ENCODE data around the gene FAM229A.

DNA sequence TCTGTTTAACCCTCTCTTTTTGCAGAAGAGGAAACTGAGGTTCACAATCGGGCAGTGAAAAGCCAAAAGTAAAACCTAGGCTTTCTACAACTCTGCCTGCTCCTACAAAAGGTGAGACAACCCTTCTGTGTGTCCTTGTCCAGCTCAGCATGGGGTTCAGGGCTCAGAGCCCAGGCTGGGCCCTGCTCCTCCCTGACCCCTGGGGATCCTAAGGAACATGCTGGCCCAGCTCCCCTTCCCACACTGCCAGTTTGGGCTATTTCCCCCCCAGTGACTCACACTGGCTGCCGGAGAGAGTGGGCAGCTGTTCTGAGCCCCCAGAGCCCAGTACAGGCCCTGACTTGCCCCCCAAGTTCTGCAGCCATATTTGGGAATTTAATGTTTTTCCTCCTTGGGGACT is 8.9 kb downstream of the FAM229A start:
- TF ChIP-seq, protein P1, sequence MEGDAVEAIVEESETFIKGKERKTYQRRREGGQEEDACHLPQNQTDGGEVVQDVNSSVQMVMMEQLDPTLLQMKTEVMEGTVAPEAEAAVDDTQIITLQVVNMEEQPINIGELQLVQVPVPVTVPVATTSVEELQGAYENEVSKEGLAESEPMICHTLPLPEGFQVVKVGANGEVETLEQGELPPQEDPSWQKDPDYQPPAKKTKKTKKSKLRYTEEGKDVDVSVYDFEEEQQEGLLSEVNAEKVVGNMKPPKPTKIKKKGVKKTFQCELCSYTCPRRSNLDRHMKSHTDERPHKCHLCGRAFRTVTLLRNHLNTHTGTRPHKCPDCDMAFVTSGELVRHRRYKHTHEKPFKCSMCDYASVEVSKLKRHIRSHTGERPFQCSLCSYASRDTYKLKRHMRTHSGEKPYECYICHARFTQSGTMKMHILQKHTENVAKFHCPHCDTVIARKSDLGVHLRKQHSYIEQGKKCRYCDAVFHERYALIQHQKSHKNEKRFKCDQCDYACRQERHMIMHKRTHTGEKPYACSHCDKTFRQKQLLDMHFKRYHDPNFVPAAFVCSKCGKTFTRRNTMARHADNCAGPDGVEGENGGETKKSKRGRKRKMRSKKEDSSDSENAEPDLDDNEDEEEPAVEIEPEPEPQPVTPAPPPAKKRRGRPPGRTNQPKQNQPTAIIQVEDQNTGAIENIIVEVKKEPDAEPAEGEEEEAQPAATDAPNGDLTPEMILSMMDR (IDR thresholded peaks at IDR 0.05; ENCODE audit: low read depth, low read length), result no peak
- no peak for TF ChIP-seq POLR2A (IDR thresholded peaks at IDR 0.05; ENCODE audit: extremely low read depth, insufficient read length)
- no peak for TF ChIP-seq MYC (IDR thresholded peaks at IDR 0.05; ENCODE audit: low read depth, low read length)

All from NB4 (cell line).